NT2/D1 (cell line): Measurements from ENCODE around the gene FAM227B.

Experiments used
- SUZ12 ChIP-seq: IDR thresholded peaks from 2 replicates; pipeline ENCODE4 v1.6.1; 2011; ENCODE audit not compliant: insufficient read length, insufficient read depth; ENCODE audit errors: extremely low read depth
- YY1 ChIP-seq: IDR thresholded peaks from 2 replicates; pipeline ENCODE4 v1.6.1; 2011; ENCODE audit not compliant: insufficient read length, insufficient read depth
- ZNF274 ChIP-seq: IDR thresholded peaks from 2 replicates; pipeline ENCODE4 v1.6.1; 2011; ENCODE audit warnings: mild to moderate bottlenecking, low read depth, low read length

GRCh38 chr15:49309889-49310288 is 310.7 kb downstream of the FAM227B start:
- TF ChIP-seq YY1 (no peak), ZNF274 (no peak), SUZ12 (no peak)
